HCT116 (cell line): Measurements from ENCODE around the gene DBN1.

Source experiments
- CEBPB ChIP-seq: IDR thresholded peaks from 2 replicates; pipeline ENCODE4 v1.6.1; 2012; ENCODE audit warnings: low read depth
- EGR1 ChIP-seq: IDR thresholded peaks from 2 replicates; pipeline ENCODE4 v1.6.1; 2012; ENCODE audit warnings: low read depth
- EZH2phosphoT487 ChIP-seq: fragments of 200-600 bp; IDR thresholded peaks from 2 replicates; pipeline ENCODE4 v1.6.1; 2018; ENCODE audit warnings: antibody characterized with exemption, borderline replicate concordance
- RAD21 ChIP-seq: IDR thresholded peaks from 2 replicates; pipeline ENCODE4 v1.6.1; 2012; ENCODE audit warnings: low read depth, mild to moderate bottlenecking
- TF ChIP-seq, protein P1 (sequence below): IDR thresholded peaks from 2 replicates; pipeline ENCODE4 v1.6.1; 2012
- TF ChIP-seq, protein P2 (sequence below), 3 experiments: fragments of 200-600 bp in 1 of 3; sonication (generic) in 1 of 3; IDR thresholded peaks in 2 of 3; conservative IDR thresholded peaks in 1 of 3; 2 replicates each; pipeline ENCODE4 v1.5.1; 2012 to 2017; ENCODE audit warnings: low read depth in 2 of 3, low read length in 2 of 3, antibody characterized with exemption in 1 of 3, borderline replicate concordance in 1 of 3, control low read depth in 1 of 3, mild to moderate bottlenecking in 1 of 3, mixed read lengths in 1 of 3, mixed run types in 1 of 3, moderate library complexity in 1 of 3; ENCODE audit not compliant: insufficient read depth in 1 of 3

DNA sequence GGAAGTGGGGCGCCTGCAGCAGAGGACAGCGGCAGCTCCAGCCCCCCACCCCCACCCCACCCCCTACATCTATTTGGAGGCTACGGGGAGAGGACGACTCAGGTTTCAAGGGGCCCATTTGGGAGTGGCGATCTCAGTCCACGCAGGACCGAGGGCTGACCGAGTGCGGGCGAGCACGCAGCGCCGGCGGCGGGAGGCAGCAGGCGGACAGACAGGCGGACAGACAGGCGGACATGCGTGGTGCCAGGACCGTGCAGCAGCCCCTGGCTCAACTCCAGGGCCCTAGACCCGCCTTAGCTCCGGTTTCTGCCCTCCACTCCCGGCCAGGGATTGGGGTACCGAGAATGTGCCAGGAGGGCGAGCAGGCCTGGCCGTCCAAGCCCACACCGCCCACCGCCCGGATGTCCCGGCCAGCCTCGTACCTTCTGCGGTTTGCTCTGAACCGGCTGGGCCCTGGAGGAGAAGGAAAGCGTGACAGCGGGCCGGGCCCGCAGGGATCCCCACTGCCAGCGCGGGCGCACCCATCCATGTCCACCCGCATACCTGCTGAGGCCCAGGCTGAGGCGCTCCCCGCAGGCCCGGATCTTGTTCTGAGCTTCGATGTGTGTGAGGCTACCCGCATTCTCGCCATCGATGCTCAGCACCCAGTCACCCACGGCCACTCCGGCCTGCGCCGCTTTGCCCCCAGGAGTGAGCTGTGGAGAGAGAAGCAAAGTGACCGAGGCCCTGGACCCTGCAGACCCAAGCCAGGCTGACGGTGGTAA lies 18.7 kb upstream of the DBN1 start:
- TF ChIP-seq RAD21 (no peak), EZH2phosphoT487 (no peak), EGR1 (no peak), CEBPB (no peak)
- TF ChIP-seq, protein P1, sequence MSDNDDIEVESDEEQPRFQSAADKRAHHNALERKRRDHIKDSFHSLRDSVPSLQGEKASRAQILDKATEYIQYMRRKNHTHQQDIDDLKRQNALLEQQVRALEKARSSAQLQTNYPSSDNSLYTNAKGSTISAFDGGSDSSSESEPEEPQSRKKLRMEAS, result no peak
- TF ChIP-seq, protein P2, sequence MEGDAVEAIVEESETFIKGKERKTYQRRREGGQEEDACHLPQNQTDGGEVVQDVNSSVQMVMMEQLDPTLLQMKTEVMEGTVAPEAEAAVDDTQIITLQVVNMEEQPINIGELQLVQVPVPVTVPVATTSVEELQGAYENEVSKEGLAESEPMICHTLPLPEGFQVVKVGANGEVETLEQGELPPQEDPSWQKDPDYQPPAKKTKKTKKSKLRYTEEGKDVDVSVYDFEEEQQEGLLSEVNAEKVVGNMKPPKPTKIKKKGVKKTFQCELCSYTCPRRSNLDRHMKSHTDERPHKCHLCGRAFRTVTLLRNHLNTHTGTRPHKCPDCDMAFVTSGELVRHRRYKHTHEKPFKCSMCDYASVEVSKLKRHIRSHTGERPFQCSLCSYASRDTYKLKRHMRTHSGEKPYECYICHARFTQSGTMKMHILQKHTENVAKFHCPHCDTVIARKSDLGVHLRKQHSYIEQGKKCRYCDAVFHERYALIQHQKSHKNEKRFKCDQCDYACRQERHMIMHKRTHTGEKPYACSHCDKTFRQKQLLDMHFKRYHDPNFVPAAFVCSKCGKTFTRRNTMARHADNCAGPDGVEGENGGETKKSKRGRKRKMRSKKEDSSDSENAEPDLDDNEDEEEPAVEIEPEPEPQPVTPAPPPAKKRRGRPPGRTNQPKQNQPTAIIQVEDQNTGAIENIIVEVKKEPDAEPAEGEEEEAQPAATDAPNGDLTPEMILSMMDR (IDR thresholded peaks at IDR 0.05 in 2 of 3, conservative IDR thresholded peaks at IDR 0.05 in 1 of 3; ENCODE audit: borderline replicate concordance in 1 of 3, insufficient read depth in 1 of 3, low read depth in 2 of 3, low read length in 2 of 3), result no peak
